GM21367 (cell line): ENCODE data around the gene NPIPB8.
"Not testable (repeated sequence)": the region's sequence is repeated elsewhere in the genome, so short reads cannot be mapped to it uniquely, and the experiment has no call there.

Experiments used
- ATAC-seq: cut with Tn5 transposase; IDR thresholded peaks from one replicate; pipeline ENCODE4 v1.9.1; 2021; ENCODE audit not compliant: unreplicated experiment

Gene NPIPB8

GRCh38 chr16:28606291-28607115 is 31.4 kb upstream of the NPIPB8 start:
- no peak for ATAC-seq

GRCh38 chr16:28607116-28607623 is 30.7 kb upstream of the NPIPB8 start:
- ATAC-seq = no peak

GRCh38 chr16:28607681-28608495 is 30.0 kb upstream of the NPIPB8 start:
- not testable (repeated sequence) for ATAC-seq

GRCh38 chr16:28608496-28608808 is 29.4 kb upstream of the NPIPB8 start:
- ATAC-seq = not testable (repeated sequence)

- ATAC-seq = not testable (repeated sequence)
Measured at GRCh38 chr16:28608867-28609596, 28.8 kb upstream of the NPIPB8 start.

GRCh38 chr16:28609631-28610594 is 28.0 kb upstream of the NPIPB8 start, which contains the start of gene SULT1A1:
Gene SULT1A1 (minus strand): TSS chr16:28610044. CDS start chr16:28608855, 1,189 bp downstream.
- ATAC-seq = no peak

GRCh38 chr16:28610595-28611191 is 27.2 kb upstream of the NPIPB8 start:
- ATAC-seq = no peak

- not testable (repeated sequence) for ATAC-seq
Measured at GRCh38 chr16:28612359-28613280, 25.2 kb upstream of the NPIPB8 start.

- ATAC-seq = not testable (repeated sequence)
Measured at GRCh38 chr16:28613912-28614311, 24.0 kb upstream of the NPIPB8 start.

GRCh38 chr16:28614561-28614960 is 23.3 kb upstream of the NPIPB8 start:
- ATAC-seq = not testable (repeated sequence)

- ATAC-seq = not testable (repeated sequence)
Measured at GRCh38 chr16:28615486-28616223, 22.2 kb upstream of the NPIPB8 start.

GRCh38 chr16:28616224-28616577 is 21.7 kb upstream of the NPIPB8 start:
- not testable (repeated sequence) for ATAC-seq

GRCh38 chr16:28616636-28617035 is 21.2 kb upstream of the NPIPB8 start:
- no peak for ATAC-seq

GRCh38 chr16:28617874-28618273 is 20.0 kb upstream of the NPIPB8 start:
- ATAC-seq = no peak

GRCh38 chr16:28620316-28620715 is 17.5 kb upstream of the NPIPB8 start:
- ATAC-seq = not testable (repeated sequence)

GRCh38 chr16:28621481-28622155 is 16.2 kb upstream of the NPIPB8 start:
- no peak for ATAC-seq

- ATAC-seq = not testable (repeated sequence)
Measured at GRCh38 chr16:28622532-28623171, 15.2 kb upstream of the NPIPB8 start.
